ENCODE measurements around the gene CTXN3.

DNA sequence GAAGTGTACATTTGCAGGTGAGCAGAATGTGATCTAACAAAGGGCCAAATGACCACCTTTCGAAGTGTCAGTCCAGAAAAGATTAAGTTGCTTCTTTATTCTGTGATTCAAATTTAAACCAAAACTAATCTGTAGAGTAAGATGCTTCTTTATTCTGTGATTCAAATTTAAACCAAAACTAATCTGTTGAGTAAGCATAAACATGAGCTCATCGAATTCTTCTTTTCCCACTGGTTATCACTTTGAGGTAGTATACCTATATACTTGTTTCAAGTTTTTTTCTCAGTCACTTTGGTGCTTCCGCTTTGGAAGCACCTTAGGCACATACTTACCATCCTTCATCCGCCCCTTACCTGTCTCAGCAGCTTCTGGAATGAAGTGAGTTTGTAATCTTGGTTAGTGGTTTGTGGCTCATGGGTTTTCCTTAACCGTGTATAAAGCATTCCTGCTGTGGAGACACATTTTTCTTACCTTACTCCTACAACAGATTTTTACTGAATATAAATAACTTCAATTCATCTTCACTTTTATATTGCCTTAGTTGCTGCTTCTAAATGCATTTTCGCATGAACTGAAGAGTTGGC is 40.7 kb upstream of the CTXN3 start:
- TF ChIP-seq, protein P1, sequence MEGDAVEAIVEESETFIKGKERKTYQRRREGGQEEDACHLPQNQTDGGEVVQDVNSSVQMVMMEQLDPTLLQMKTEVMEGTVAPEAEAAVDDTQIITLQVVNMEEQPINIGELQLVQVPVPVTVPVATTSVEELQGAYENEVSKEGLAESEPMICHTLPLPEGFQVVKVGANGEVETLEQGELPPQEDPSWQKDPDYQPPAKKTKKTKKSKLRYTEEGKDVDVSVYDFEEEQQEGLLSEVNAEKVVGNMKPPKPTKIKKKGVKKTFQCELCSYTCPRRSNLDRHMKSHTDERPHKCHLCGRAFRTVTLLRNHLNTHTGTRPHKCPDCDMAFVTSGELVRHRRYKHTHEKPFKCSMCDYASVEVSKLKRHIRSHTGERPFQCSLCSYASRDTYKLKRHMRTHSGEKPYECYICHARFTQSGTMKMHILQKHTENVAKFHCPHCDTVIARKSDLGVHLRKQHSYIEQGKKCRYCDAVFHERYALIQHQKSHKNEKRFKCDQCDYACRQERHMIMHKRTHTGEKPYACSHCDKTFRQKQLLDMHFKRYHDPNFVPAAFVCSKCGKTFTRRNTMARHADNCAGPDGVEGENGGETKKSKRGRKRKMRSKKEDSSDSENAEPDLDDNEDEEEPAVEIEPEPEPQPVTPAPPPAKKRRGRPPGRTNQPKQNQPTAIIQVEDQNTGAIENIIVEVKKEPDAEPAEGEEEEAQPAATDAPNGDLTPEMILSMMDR (IDR thresholded peaks at IDR 0.05), result no peak
- TF ChIP-seq POLR2A (IDR thresholded peaks at IDR 0.05), result no peak
